HEK293T (cell line): Measurements from ENCODE around the gene DYNC2I2.
"Not testable (repeated sequence)": the region's sequence is repeated elsewhere in the genome, so short reads cannot be mapped to it uniquely, and the experiment has no call there.

Source experiments
- CTCF ChIA-PET: fragments of 350-600 bp; formaldehyde crosslinking; extraction: SDS; loops from one replicate; lab custom pipeline; 2021; ENCODE audit warnings: antibody characterized with exemption, inconsistent platforms; lab: Yijun Ruan, JAX
- POLR2A ChIA-PET: fragments of 350-600 bp; formaldehyde crosslinking; extraction: SDS; loops from one replicate; lab custom pipeline; 2020; ENCODE audit warnings: antibody characterized with exemption, inconsistent platforms; lab: Yijun Ruan, JAX
- DNase-seq: peaks from one replicate; pipeline ENCODE4 v3.0.0; 2012; ENCODE audit warnings: mixed read lengths; ENCODE audit errors: extremely low spot score
- ARNT ChIP-seq: fragments of 450-650 bp; IDR thresholded peaks from 2 replicates; pipeline ENCODE4 v1.6.1; 2017; ENCODE audit warnings: mild to moderate bottlenecking
- BHLHE40 ChIP-seq: fragments of 450-650 bp; IDR thresholded peaks from 2 replicates; pipeline ENCODE4 v1.6.1; 2016; ENCODE audit warnings: mild to moderate bottlenecking, moderate library complexity, borderline replicate concordance
- CTBP1 ChIP-seq: fragments of 450-650 bp; IDR thresholded peaks from 2 replicates; pipeline ENCODE4 v1.6.1; 2016; ENCODE audit warnings: borderline replicate concordance
- ELF4 ChIP-seq: fragments of 450-650 bp; IDR thresholded peaks from 2 replicates; pipeline ENCODE4 v1.6.1; 2017; ENCODE audit warnings: antibody characterized with exemption
- FOXA1 ChIP-seq: fragments of 450-650 bp; IDR thresholded peaks from 2 replicates; pipeline ENCODE4 v1.6.1; 2016; ENCODE audit warnings: mild to moderate bottlenecking
- FOXK2 ChIP-seq: fragments of 450-650 bp; IDR thresholded peaks from 2 replicates; pipeline ENCODE4 v1.6.1; 2016; ENCODE audit warnings: mild to moderate bottlenecking
- FOXM1 ChIP-seq: fragments of 450-650 bp; IDR thresholded peaks from 2 replicates; pipeline ENCODE4 v1.6.1; 2017; ENCODE audit warnings: mild to moderate bottlenecking, borderline replicate concordance
- HDGF ChIP-seq: fragments of 450-650 bp; IDR thresholded peaks from 2 replicates; pipeline ENCODE4 v1.6.1; 2017; ENCODE audit warnings: antibody characterized with exemption, borderline replicate concordance
- L3MBTL2 ChIP-seq: fragments of 450-650 bp; conservative IDR thresholded peaks from 2 replicates; pipeline ENCODE4 v1.6.1; 2016; ENCODE audit warnings: mild to moderate bottlenecking
- LEF1 ChIP-seq: fragments of 450-650 bp; IDR thresholded peaks from 2 replicates; pipeline ENCODE4 v1.6.1; 2017; ENCODE audit warnings: mild to moderate bottlenecking, borderline replicate concordance
- NFRKB ChIP-seq: fragments of 450-650 bp; IDR thresholded peaks from 2 replicates; pipeline ENCODE4 v1.6.1; 2016; ENCODE audit warnings: mild to moderate bottlenecking, moderate library complexity
- SP1 ChIP-seq: fragments of 450-650 bp; IDR thresholded peaks from 2 replicates; pipeline ENCODE4 v1.6.1; 2017
- SUZ12 ChIP-seq: fragments of 450-650 bp; IDR thresholded peaks from 2 replicates; pipeline ENCODE4 v1.6.1; 2016; ENCODE audit warnings: mild to moderate bottlenecking
- TARDBP ChIP-seq: fragments of 450-650 bp; IDR thresholded peaks from 2 replicates; pipeline ENCODE4 v1.6.1; 2016
- ZNF384 ChIP-seq: fragments of 450-650 bp; IDR thresholded peaks from 2 replicates; pipeline ENCODE4 v1.6.1; 2016
- TF ChIP-seq, protein P1 (sequence below): fragments of 450-650 bp; IDR thresholded peaks from 2 replicates; pipeline ENCODE4 v1.6.1; 2016

Gene DYNC2I2

GRCh38 chr9:128651798-128652197 is 4.8 kb downstream of the DYNC2I2 start:
- no peak for DNase-seq
- TF ChIP-seq HDGF (no peak), FOXM1 (no peak), FOXA1 (no peak), L3MBTL2 (no peak), LEF1 (no peak), SUZ12 (no peak), CTBP1 (no peak), ZNF384 (no peak), ELF4 (no peak)
- TF ChIP-seq, protein P1, sequence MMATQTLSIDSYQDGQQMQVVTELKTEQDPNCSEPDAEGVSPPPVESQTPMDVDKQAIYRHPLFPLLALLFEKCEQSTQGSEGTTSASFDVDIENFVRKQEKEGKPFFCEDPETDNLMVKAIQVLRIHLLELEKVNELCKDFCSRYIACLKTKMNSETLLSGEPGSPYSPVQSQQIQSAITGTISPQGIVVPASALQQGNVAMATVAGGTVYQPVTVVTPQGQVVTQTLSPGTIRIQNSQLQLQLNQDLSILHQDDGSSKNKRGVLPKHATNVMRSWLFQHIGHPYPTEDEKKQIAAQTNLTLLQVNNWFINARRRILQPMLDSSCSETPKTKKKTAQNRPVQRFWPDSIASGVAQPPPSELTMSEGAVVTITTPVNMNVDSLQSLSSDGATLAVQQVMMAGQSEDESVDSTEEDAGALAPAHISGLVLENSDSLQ = no peak
- ChIA-PET POLR2A (no interaction called here), CTCF (no interaction called here)

- POLR2A ChIA-PET = interaction anchor here (1.2 to 1.5 kb wide), 2 partner anchors 41 to 43 kb away, joined by 3 to 4 read pairs; partner anchors contain the start of gene SET
- CTCF ChIA-PET = not testable (repeated sequence)
These were observed 8.4 kb downstream of the DYNC2I2 start for GRCh38 chr9:128648206-128648605.

DNA sequence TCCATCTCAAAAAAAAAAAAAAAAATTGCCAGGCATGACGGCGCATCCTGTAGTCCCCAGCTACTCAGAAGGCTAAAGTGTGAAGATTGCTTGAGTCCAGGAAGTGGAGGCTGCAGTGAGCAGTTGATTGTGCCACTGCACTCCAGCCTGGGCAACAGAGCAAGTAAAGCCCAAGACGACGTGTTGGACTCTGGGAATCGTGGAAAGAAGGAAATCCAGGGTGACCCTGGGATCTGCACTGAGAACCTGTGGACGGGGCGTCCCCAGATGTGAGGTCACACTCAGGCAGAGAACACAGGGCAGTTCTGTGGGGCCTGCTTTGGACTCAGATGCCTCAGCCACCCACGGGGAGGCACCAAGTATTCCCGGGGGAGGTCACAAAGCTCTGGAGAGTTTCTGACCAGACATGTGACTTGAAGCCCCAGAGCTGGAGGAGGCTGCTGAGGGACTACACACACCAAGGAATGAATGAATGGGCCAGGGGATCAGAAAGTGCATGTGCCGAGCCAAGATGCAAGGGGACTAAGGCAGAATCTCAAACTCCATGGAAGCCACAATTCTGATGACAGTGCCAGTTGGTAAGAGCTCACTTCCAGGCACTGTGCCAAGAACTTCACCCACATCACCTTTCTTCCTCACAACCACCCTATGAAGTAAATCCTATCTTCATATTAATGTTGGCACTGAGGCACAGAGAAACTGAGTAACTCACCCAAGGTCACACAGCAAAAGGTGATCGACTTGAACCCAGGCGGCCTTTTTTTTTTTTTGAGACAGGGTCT is 12.9 kb downstream of the DYNC2I2 start:
- TF ChIP-seq HDGF (no peak), FOXM1 (no peak), ARNT (no peak), FOXK2 (no peak), TARDBP (no peak), ZNF384 (no peak), CTBP1 (no peak), FOXA1 (no peak), BHLHE40 (no peak), L3MBTL2 (no peak), SP1 (no peak), SUZ12 (no peak), LEF1 (no peak)
- TF ChIP-seq, protein P1 = no peak
- ChIA-PET POLR2A (no interaction called here), CTCF (no interaction called here)
- DNase-seq = no peak

More at GRCh38 chr9:128648206-128648605, 8.4 kb downstream of the DYNC2I2 start:
- DNase-seq = not testable (repeated sequence)

- ChIA-PET CTCF (no interaction called here), POLR2A (no interaction called here)
- no peak for DNase-seq
- TF ChIP-seq FOXA1 (no peak), ZNF384 (no peak), TARDBP (no peak), FOXK2 (no peak), LEF1 (no peak), FOXM1 (no peak), L3MBTL2 (no peak), SP1 (no peak), BHLHE40 (no peak), ELF4 (no peak), ARNT (no peak), HDGF (no peak), NFRKB (no peak)
These were observed 13.9 kb downstream of the DYNC2I2 start for GRCh38 chr9:128642675-128643245.

DNA sequence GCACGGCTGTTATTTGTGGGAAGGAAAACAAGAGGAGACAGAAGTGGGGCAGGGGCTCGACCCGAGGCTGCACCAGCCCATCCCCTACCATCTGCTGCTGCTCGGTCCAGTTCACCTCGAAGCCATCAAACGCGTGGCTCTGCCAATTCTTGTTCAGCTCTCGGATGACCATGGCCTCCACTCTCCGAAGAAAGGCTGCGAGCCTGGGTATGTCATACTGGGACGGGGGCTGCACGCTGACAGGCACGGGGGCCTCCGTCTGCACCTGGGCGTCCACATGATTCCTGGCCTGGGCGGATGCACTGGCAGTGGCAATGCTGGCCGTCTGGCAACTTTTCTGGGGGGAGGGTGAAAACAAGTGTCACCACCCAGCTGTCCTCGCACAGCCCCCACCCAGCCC is 16.0 kb downstream of the DYNC2I2 start:
- no peak for DNase-seq
- ChIA-PET POLR2A (no interaction called here), CTCF (no interaction called here)
- TF ChIP-seq TARDBP (no peak), ELF4 (no peak), BHLHE40 (no peak), FOXA1 (no peak), L3MBTL2 (no peak), SUZ12 (no peak), LEF1 (no peak), ARNT (no peak), FOXM1 (no peak), CTBP1 (no peak), ZNF384 (no peak), SP1 (no peak)
- TF ChIP-seq, protein P1 = no peak

DNA sequence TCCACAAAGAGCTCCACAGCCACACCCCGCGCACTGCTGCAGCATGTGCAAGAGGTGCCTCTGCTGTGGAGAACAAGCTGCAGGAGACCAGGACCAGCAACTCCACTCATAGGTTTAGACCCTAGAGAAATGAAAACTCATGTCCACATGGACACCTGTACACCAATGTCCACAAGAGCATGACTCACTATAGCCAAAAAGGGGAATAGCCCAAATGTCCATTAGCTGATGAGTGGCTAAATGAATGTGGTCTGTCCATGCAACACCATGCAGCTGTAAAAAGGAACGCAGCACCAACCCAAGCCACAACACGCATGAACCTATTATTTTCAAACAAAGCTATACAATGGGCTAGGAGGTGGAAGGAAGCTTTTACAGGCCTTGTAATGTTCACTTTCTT is 18.1 kb downstream of the DYNC2I2 start:
- ChIA-PET CTCF (no interaction called here), POLR2A (interaction anchor here (0.8 kb wide), 1 partner anchor 51 kb away, joined by 3 read pairs; the partner anchor contains the start of gene SET)
- DNase-seq = no peak
- TF ChIP-seq BHLHE40 (no peak), SP1 (no peak), SUZ12 (no peak), NFRKB (no peak), HDGF (no peak), L3MBTL2 (no peak), ZNF384 (no peak), LEF1 (no peak), CTBP1 (no peak), FOXA1 (no peak), ELF4 (no peak), FOXK2 (no peak), FOXM1 (no peak), TARDBP (no peak), ARNT (no peak)
- TF ChIP-seq, protein P1 = no peak
